T-helper 1 cell treated with Interleukin-12 subunit alpha and Interleukin-12 subunit beta and Interleukin-4 antibody, amounts not matched to agents 30 μg/mL and 1 μg/mL, for 36 hours (primary cell): ENCODE measurements around the gene NBPF1.
"Not testable (repeated sequence)": the region's sequence is repeated elsewhere in the genome, so short reads cannot be mapped to it uniquely, and the experiment has no call there.

Experiments used
- H3K27ac Mint-ChIP-seq: one replicate; pipeline ENCODE4 v1.8.0; 2021; ENCODE audit warnings: mild to moderate bottlenecking, mixed read lengths
- H3K27me3 Mint-ChIP-seq: one replicate; pipeline ENCODE4 v1.8.0; 2021; ENCODE audit warnings: low read depth, mixed read lengths
- H3K36me3 Mint-ChIP-seq: one replicate; pipeline ENCODE4 v1.8.0; 2021; ENCODE audit warnings: low read depth, mixed read lengths
- H3K4me1 Mint-ChIP-seq: one replicate; pipeline ENCODE4 v1.8.0; 2021; ENCODE audit warnings: low read depth, mixed read lengths
- H3K4me3 Mint-ChIP-seq: one replicate; pipeline ENCODE4 v1.8.0; 2021; ENCODE audit warnings: mild to moderate bottlenecking, moderate library complexity, mixed read lengths
- H3K9me3 Mint-ChIP-seq: one replicate; pipeline ENCODE4 v1.8.0; 2021; ENCODE audit warnings: mixed read lengths

Gene NBPF1

DNA sequence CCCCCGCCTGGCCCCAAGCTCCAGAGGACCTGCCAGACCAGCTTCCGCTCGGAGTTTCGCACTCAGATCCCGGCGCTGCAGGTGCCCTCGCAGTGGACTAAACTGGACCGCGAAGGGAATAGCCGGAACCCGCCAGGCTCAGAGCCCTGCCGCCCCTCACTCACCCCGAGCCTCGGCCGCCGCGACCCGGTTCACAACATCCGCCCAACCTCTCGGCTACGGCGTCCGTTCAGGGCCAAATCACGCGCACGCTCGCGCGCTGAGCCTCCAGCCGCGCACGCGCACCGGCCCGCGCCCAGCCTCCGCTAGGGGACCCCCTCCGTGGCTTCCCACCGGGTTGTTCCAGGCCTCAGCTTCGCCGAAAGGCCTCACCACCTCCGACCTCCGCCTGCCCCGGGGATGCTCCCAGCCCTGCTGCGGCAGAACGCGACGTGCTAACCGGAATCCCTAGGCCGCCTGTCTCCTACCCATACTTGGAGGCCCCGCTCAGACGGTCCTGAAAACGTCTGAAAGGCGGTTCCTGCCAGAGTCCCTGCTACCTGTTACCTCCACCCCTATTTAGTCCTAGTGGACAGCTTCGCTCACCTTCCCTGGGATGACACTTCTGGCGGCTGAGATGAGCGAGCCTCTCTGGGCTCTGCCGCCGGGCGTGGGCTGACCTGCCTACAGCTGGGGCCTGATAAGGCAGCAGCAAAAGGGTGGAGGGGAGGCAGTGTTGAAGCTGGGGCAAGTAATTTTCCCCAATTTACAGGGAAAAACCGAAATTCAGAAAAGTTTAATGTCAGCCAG lies 31.3 kb upstream of the NBPF1 start:
- not testable (repeated sequence) for H3K4me3 Mint-ChIP-seq, H3K4me1 Mint-ChIP-seq, H3K9me3 Mint-ChIP-seq, H3K36me3 Mint-ChIP-seq, H3K27me3 Mint-ChIP-seq, H3K27ac Mint-ChIP-seq

GRCh38 chr1:16644193-16644481 lies 30.8 kb upstream of the NBPF1 start:
- Mint-ChIP-seq H3K27me3 (no peaks in the 10 kb centered on the region), H3K4me3 (no peak overlapping the region), H3K27ac (no peak overlapping the region), H3K9me3 (no peaks in the 10 kb centered on the region), H3K36me3 (no peaks in the 10 kb centered on the region), H3K4me1 (no peaks in the 10 kb centered on the region)

DNA sequence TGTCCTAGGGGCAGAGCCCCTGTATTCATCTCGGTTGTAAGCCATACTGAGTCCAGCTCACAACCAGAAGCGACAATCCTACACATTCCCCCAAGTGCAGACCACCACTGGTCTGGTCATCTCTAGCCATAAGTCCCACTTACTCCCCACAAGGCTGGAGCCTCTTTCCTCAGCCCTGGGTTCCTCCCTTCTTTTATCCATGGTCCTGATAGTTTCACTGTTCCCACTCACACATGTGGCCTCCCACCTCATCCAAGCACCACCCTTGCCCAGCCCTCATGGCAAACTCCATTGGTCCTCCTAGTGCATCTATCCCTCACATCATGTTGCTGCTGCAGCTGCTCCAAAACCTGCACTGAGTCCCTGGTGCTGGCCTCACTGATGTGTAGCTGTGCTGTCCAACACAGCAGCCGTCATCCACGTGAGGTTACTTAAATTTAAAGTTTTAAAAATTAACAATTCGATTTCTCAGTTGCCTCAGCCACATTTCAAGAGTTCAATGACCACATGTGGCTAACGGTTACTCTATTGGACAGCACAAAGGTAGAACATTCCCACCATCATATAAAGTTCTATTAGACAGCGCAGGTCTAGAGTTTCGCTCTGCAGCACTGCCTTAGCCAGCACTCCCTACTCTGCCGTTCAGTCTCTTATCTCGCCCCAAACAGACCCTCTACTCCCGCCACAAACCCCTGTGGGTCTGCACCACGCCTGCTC lies 30.3 kb upstream of the NBPF1 start:
- not testable (repeated sequence) for H3K4me1 Mint-ChIP-seq, H3K27me3 Mint-ChIP-seq, H3K4me3 Mint-ChIP-seq, H3K36me3 Mint-ChIP-seq, H3K27ac Mint-ChIP-seq, H3K9me3 Mint-ChIP-seq

DNA sequence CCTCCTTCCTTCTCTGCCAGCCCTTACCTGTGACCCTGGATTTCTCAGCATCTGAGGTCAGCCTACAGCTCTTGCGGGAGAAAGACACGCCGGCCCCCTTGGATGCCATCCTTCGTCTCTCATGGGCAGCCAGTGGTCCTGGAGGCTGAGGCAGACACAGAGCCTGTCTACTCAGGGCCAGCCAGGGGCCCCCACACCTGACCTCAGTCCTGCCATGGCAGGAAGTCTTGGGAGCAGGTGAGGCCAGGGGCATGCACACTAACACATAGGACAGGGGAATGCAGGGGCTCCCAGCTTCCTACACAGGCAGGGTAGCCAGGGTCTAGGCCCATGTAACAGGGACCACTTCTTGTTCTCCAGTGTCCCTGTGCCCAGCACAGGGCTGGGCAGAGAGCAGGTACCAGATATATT lies 29.6 kb upstream of the NBPF1 start:
- H3K27ac Mint-ChIP-seq, H3K9me3 Mint-ChIP-seq, H3K4me3 Mint-ChIP-seq, H3K27me3 Mint-ChIP-seq, H3K4me1 Mint-ChIP-seq, H3K36me3 Mint-ChIP-seq: not testable (repeated sequence)

- H3K27ac Mint-ChIP-seq, H3K36me3 Mint-ChIP-seq, H3K9me3 Mint-ChIP-seq, H3K4me3 Mint-ChIP-seq, H3K27me3 Mint-ChIP-seq, H3K4me1 Mint-ChIP-seq: not testable (repeated sequence)
Measured at GRCh38 chr1:16642025-16642966, 28.9 kb upstream of the NBPF1 start.

DNA sequence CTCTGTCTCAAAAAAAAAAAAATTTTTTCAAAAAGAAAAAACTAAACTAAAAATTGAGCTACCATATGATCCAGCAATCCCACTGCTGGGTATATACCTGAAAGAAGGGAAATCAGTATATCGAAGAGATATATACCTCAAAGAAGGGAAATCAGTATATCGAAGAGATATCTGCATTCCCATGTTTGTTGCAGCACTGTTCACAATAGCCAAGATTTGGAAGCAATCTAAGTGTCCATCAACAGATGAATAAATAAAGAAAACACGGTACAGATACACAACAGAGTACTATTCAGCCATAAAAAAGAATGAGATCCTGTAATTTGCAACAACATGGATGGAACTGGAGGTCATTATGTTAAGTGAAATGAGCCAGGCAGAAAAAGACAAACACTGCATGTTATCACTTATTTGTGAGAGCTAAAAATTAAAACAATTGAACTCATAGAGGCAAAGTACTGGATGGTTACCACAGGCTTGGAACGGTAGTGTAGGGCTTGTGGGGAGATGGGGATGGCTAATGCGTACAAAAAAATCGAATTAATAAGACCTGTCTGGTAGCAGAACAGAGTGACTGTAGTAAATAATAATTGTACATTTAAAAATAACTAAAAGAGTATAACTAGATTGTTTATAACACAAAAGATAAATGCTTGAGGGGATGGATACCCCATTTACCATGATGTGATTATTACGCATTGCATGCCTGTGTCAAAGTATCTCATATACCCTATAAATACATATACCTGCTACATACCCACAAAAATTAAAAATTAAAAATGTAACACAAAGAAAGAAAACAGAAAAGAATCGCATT lies 28.0 kb upstream of the NBPF1 start:
- H3K27me3 Mint-ChIP-seq, H3K4me3 Mint-ChIP-seq, H3K27ac Mint-ChIP-seq, H3K36me3 Mint-ChIP-seq, H3K9me3 Mint-ChIP-seq, H3K4me1 Mint-ChIP-seq: not testable (repeated sequence)

DNA sequence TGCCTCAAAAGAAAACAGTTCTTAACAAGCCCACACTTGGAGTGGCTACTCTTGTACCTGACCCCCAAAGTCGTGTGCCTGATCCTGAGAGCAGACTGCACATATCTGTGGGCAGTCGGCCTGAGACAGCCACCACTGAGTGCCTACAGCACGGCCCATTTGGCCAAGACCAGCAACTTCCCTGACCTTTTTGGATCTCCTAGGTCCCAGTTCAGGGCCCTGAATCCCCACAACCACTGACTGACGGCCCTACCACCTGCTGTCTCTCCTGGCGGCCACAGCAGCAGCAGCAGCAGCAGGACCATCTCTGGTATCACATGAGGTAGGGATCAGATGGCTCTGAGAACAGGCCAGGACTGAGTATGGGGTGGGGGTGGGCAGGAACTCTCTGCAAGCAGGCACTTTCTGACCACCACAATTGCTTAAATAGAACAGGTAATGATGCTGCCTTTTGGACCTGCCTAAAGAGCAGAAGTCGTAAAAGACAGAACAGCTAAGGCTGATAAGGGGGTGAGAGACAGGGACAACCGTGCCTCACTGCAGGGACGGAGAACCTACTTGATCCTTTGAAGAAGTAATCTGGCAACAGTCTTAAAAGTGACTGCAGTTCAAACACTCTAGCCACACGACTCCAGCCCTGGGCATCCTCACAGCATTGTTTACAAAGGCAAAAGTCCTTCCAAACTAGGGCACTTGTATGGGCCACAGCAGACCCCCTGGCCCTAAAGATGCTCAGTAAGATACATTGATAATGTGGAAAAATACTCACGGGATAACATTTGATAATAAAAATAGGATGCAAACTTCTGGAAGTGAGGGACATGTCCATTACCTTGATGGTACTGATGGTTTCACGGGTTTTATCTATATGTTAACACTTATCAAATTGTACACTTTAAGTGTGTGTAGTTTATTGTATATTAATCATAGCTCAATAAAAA lies 26.0 kb upstream of the NBPF1 start:
- not testable (repeated sequence) for H3K9me3 Mint-ChIP-seq, H3K4me3 Mint-ChIP-seq, H3K27ac Mint-ChIP-seq, H3K4me1 Mint-ChIP-seq, H3K36me3 Mint-ChIP-seq, H3K27me3 Mint-ChIP-seq

- H3K36me3 Mint-ChIP-seq, H3K4me3 Mint-ChIP-seq, H3K27me3 Mint-ChIP-seq, H3K27ac Mint-ChIP-seq, H3K4me1 Mint-ChIP-seq, H3K9me3 Mint-ChIP-seq: not testable (repeated sequence)
Measured at GRCh38 chr1:16637941-16638778, 24.8 kb upstream of the NBPF1 start.

DNA sequence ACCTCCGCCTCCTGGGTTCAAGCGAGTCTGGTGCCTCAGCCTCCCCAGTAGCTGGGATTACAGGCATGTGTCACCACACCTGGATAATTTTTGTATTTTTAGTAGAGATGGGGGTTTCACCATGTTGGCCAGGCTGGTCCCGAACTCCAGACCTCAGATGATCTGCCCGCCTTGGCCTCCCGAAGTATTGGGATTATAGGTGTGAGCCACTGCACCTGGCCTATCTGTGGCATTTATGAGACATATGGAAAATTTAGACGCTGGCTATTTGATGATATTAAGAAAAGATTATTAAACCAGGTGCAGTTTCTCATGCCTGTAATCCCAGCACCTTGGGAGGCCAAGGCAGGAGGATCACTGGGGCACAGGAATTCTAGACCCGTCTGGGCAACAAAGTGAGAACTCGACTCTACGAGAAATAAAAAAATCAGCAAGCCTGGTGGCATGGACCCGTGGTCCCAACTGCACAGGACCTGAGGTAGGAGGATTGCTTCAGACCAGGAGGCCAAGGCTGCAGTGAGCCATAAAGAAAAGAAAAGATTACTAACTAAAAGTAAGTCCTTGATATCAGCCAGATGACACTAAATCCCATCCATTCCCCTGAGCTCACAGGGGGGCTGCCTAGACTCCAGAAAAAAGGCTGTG lies 23.3 kb upstream of the NBPF1 start:
- H3K36me3 Mint-ChIP-seq: peaks cover 18% of the 10 kb centered on the region
- not testable (repeated sequence) for H3K27ac Mint-ChIP-seq, H3K4me1 Mint-ChIP-seq, H3K4me3 Mint-ChIP-seq, H3K27me3 Mint-ChIP-seq, H3K9me3 Mint-ChIP-seq

GRCh38 chr1:16635959-16636358 lies 22.6 kb upstream of the NBPF1 start:
- not testable (repeated sequence) for H3K27me3 Mint-ChIP-seq, H3K4me1 Mint-ChIP-seq, H3K9me3 Mint-ChIP-seq, H3K27ac Mint-ChIP-seq, H3K4me3 Mint-ChIP-seq
- peaks cover 25% of the 10 kb centered on the region for H3K36me3 Mint-ChIP-seq

- not testable (repeated sequence) for H3K27me3 Mint-ChIP-seq, H3K9me3 Mint-ChIP-seq, H3K4me3 Mint-ChIP-seq, H3K27ac Mint-ChIP-seq, H3K4me1 Mint-ChIP-seq
- H3K36me3 Mint-ChIP-seq: peaks cover 38% of the 10 kb centered on the region
Measured at GRCh38 chr1:16633540-16634282, 20.3 kb upstream of the NBPF1 start.
